ENCODE data around the gene PRDM16. TPM values are rescaled to one million over a fixed set of nuclear protein-coding genes. Genes with fewer than 3 reads are reported as not detected.

Gene PRDM16
- total and polyA plus RNA-seq, 2 of the 13 experiments (the other 11 are each of a cell fraction or from before 2014, with no cell fraction given): 0.15 to 0.81 TPM

DNA sequence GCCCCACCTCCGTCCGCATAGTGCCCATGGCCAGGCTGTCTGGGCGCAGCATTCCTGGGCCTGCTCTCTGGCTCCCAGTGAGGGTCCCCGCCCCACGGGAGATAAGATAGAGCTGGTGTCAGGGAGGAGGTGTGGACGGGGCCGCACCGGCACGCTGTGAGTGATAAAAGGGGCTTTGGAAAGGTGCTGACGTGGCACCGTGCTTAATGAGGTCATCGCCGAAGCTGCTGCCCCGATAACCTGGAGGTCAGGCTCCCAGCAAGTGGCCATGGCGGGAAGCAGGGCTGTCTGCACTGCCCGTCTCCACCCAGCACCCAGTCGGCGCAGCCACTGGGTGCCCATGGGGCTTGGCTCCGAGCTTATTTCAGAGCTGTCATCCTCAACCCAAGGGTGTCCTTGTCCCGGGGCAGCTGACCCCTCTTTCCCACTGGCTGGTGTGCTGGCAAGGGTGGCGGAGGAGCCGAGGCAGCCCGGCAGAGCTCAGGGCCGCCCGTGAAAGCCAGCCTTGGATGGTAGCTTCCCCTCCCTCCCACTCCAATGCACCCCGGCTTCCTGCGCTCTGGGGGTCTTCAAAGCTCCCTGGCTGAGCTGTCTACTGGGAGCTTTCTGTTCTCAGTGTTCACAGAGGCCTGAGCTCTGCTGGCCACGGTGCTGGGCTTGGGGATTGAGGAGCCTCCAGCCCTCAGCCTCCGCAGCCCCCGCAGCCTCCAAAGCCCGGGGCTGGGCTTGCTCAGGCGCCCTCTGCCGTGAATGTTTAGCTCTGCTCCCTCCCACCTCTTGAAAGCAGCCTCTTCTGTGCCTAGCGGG, 280.4 kb downstream of the PRDM16 start (continued):
- TF ChIP-seq, protein P1, sequence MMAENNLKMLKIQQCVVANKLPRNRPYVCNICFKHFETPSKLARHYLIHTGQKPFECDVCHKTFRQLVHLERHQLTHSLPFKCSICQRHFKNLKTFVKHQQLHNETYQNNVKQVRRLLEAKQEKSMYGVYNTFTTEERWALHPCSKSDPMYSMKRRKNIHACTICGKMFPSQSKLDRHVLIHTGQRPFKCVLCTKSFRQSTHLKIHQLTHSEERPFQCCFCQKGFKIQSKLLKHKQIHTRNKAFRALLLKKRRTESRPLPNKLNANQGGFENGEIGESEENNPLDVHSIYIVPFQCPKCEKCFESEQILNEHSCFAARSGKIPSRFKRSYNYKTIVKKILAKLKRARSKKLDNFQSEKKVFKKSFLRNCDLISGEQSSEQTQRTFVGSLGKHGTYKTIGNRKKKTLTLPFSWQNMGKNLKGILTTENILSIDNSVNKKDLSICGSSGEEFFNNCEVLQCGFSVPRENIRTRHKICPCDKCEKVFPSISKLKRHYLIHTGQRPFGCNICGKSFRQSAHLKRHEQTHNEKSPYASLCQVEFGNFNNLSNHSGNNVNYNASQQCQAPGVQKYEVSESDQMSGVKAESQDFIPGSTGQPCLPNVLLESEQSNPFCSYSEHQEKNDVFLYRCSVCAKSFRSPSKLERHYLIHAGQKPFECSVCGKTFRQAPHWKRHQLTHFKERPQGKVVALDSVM (CRISPR knock-in tag; IDR thresholded peaks at IDR 0.05): peak; percentile 100
- TF ChIP-seq RBFOX2 (IDR thresholded peaks at IDR 0.05; ENCODE audit: low read depth, low read length) (peak; percentile 67; the same call in 1 of the 2 replicates), NCOA2 (CRISPR knock-in tag; IDR thresholded peaks at IDR 0.05) (peak; percentile 24; the same call in 1 of the 2 replicates), NONO (IDR thresholded peaks at IDR 0.05) (no peak), NONO (CRISPR knock-in tag; conservative IDR thresholded peaks at IDR 0.05) (peak; percentile 32; the same call in 1 of the 2 replicates), ZNF788 (CRISPR knock-in tag; IDR thresholded peaks at IDR 0.05; ENCODE audit: borderline replicate concordance) (0 out of 2 replicates have a peak, but pooled peaks have one; percentile 27), ELF4 (CRISPR knock-in tag; IDR thresholded peaks at IDR 0.05; ENCODE audit: borderline replicate concordance) (no peak), SP5 (CRISPR knock-in tag; IDR thresholded peaks at IDR 0.05; ENCODE audit: borderline replicate concordance, low read depth) (peak; percentile 42; the same call in 1 of the 2 replicates), ZFY (CRISPR knock-in tag; IDR thresholded peaks at IDR 0.05) (0 out of 2 replicates have a peak, but pooled peaks have one; percentile 24), ZBTB7B (CRISPR knock-in tag; IDR thresholded peaks at IDR 0.05) (peak; percentile 82; the same call in 1 of the 2 replicates), RAD21 (CRISPR knock-in tag; IDR thresholded peaks at IDR 0.05) (peak; percentile 79), MBD4 (IDR thresholded peaks at IDR 0.05; ENCODE audit: borderline replicate concordance, low read length) (no peak), EED (CRISPR knock-in tag; IDR thresholded peaks at IDR 0.05) (peak; percentile 28; the same call in 1 of the 2 replicates), ZSCAN21 (CRISPR knock-in tag; IDR thresholded peaks at IDR 0.05; ENCODE audit: borderline replicate concordance) (no peak; the same call in 1 of the 2 replicates), CC2D1A (CRISPR knock-in tag; IDR thresholded peaks at IDR 0.05) (no peak), YEATS4 (CRISPR knock-in tag; IDR thresholded peaks at IDR 0.05; ENCODE audit: borderline replicate concordance) (no peak), ZBTB38 (CRISPR knock-in tag; IDR thresholded peaks at IDR 0.05) (peak; percentile 57; the same call in 1 of the 2 replicates), EHMT2 (IDR thresholded peaks at IDR 0.05; ENCODE audit: borderline replicate concordance, low read depth, low read length) (no peak), KDM2A (CRISPR knock-in tag; IDR thresholded peaks at IDR 0.05; ENCODE audit: borderline replicate concordance, low read depth) (0 out of 2 replicates have a peak, but pooled peaks have one; percentile 15), TBX2 (CRISPR knock-in tag; IDR thresholded peaks at IDR 0.05; ENCODE audit: borderline replicate concordance) (0 out of 2 replicates have a peak, but pooled peaks have one; percentile 39), ZSCAN12 (CRISPR knock-in tag; IDR thresholded peaks at IDR 0.05) (no peak), KDM5B (CRISPR knock-in tag; IDR thresholded peaks at IDR 0.05; ENCODE audit: borderline replicate concordance) (peak; percentile 58; the same call in 1 of the 2 replicates), CREM (IDR thresholded peaks at IDR 0.05) (no peak), CREM (CRISPR knock-in tag; IDR thresholded peaks at IDR 0.05) (no peak), ZNF17 (CRISPR knock-in tag; IDR thresholded peaks at IDR 0.05) (no peak)
- TF ChIP-seq, protein P2, sequence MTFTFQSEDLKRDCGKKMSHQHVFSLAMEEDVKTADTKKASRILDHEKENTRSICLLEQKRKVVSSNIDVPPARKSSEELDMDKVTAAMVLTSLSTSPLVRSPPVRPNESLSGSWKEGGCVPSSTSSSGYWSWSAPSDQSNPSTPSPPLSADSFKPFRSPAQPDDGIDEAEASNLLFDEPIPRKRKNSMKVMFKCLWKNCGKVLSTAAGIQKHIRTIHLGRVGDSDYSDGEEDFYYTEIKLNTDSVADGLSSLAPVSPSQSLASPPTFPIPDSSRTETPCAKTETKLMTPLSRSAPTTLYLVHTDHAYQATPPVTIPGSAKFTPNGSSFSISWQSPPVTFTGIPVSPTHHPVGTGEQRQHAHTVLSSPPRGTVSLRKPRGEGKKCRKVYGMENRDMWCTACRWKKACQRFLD (CRISPR knock-in tag; IDR thresholded peaks at IDR 0.05; ENCODE audit: borderline replicate concordance): 0 out of 2 replicates have a peak, but pooled peaks have one; percentile 28
- TF ChIP-seq, protein P3, sequence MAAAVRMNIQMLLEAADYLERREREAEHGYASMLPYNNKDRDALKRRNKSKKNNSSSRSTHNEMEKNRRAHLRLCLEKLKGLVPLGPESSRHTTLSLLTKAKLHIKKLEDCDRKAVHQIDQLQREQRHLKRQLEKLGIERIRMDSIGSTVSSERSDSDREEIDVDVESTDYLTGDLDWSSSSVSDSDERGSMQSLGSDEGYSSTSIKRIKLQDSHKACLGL (CRISPR knock-in tag; IDR thresholded peaks at IDR 0.05): 0 out of 2 replicates have a peak, but pooled peaks have one; percentile 38
